Measurements from ENCODE around the gene P2RX7. TPM values are rescaled to one million over a fixed set of nuclear protein-coding genes. Genes with fewer than 3 reads are reported as not detected.

The P2RX7 gene
- total RNA-seq, 2 experiments from 2014 or later, result 3.6 to 4.7 TPM

- intact Hi-C loops (cut with micrococcal nuclease), result loop anchor here (5.0 kb wide), 1 partner anchor 78 kb away; no protein-coding TSS in a partner anchor
- Mint-ChIP-seq H3K27ac (no peak overlapping the region), H3K27me3 (peaks cover 2% of the 10 kb centered on the region), H3K36me3 (ENCODE audit: low read depth) (no peaks in the 10 kb centered on the region), H3K9me3 (no peaks in the 10 kb centered on the region), H3K4me1 (ENCODE audit: low read depth) (peaks cover 38% of the 10 kb centered on the region), H3K4me3 (no peak overlapping the region)
- TF ChIP-seq, protein P1, sequence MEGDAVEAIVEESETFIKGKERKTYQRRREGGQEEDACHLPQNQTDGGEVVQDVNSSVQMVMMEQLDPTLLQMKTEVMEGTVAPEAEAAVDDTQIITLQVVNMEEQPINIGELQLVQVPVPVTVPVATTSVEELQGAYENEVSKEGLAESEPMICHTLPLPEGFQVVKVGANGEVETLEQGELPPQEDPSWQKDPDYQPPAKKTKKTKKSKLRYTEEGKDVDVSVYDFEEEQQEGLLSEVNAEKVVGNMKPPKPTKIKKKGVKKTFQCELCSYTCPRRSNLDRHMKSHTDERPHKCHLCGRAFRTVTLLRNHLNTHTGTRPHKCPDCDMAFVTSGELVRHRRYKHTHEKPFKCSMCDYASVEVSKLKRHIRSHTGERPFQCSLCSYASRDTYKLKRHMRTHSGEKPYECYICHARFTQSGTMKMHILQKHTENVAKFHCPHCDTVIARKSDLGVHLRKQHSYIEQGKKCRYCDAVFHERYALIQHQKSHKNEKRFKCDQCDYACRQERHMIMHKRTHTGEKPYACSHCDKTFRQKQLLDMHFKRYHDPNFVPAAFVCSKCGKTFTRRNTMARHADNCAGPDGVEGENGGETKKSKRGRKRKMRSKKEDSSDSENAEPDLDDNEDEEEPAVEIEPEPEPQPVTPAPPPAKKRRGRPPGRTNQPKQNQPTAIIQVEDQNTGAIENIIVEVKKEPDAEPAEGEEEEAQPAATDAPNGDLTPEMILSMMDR (IDR thresholded peaks at IDR 0.05), result no peak
- ATAC-seq (no peak), DNase-seq (no peak)
- ChIA-PET CTCF (no interaction called here), POLR2A (no interaction called here)
These were observed 42.8 kb upstream of the P2RX7 start for GRCh38 chr12:121089813-121090430.

- TF ChIP-seq, protein P1 (IDR thresholded peaks at IDR 0.05), result no peak
These were observed 41.8 kb upstream of the P2RX7 start for GRCh38 chr12:121090586-121091514.

GRCh38 chr12:121092034-121092433 lies 40.6 kb upstream of the P2RX7 start:
- Mint-ChIP-seq H3K36me3 (ENCODE audit: low read depth) (no peaks in the 10 kb centered on the region), H3K4me3 (no peak overlapping the region), H3K27me3 (peaks cover 5% of the 10 kb centered on the region), H3K27ac (no peak overlapping the region), H3K9me3 (no peaks in the 10 kb centered on the region), H3K4me1 (ENCODE audit: low read depth) (peaks cover 51% of the 10 kb centered on the region)
- no peak for DNase-seq
- TF ChIP-seq, protein P1 (IDR thresholded peaks at IDR 0.05), result no peak
- intact Hi-C loops (cut with micrococcal nuclease), result loop anchor here (5.0 kb wide), 1 partner anchor 80 kb away; no protein-coding TSS in a partner anchor
- CTCF ChIA-PET, result interaction anchor here (1.2 to 2.5 kb wide), 2 partner anchors 31 to 132 kb away, joined by 3 to 22 read pairs; no protein-coding TSS in a partner anchor
- POLR2A ChIA-PET, result interaction anchor here (0.5 kb wide), 1 partner anchor 557 kb away, joined by 3 read pairs; a partner anchor contains a TSS
- no peak for ATAC-seq

More at GRCh38 chr12:121090586-121091514, 41.8 kb upstream of the P2RX7 start:
- Mint-ChIP-seq H3K27ac (no peak overlapping the region), H3K4me1 (ENCODE audit: low read depth) (peaks cover 47% of the 10 kb centered on the region), H3K4me3 (no peak overlapping the region), H3K27me3 (peaks cover 5% of the 10 kb centered on the region), H3K36me3 (ENCODE audit: low read depth) (no peaks in the 10 kb centered on the region), H3K9me3 (no peaks in the 10 kb centered on the region)
- DNase-seq (no peak), ATAC-seq (no peak)
- POLR2A ChIA-PET, result interaction anchor here (0.7 kb wide), 1 partner anchor 38 kb away, joined by 3 read pairs; no protein-coding TSS in a partner anchor
- intact Hi-C loops (cut with micrococcal nuclease), result loop anchor here (5.0 kb wide), 1 partner anchor 79 kb away; no protein-coding TSS in a partner anchor
- CTCF ChIA-PET, result interaction anchor here (0.8 to 1.2 kb wide), 2 partner anchors 30 to 133 kb away, joined by 3 to 4 read pairs; no protein-coding TSS in a partner anchor

- Mint-ChIP-seq H3K36me3 (ENCODE audit: low read depth) (no peaks in the 10 kb centered on the region), H3K27me3 (peaks cover 5% of the 10 kb centered on the region), H3K4me3 (no peak overlapping the region), H3K9me3 (no peaks in the 10 kb centered on the region), H3K4me1 (ENCODE audit: low read depth) (peaks cover 41% of the 10 kb centered on the region), H3K27ac (no peak overlapping the region)
- DNase-seq, result no peak
- intact Hi-C loops (cut with micrococcal nuclease), result loop anchor here (5.0 kb wide), 1 partner anchor 81 kb away; no protein-coding TSS in a partner anchor
- POLR2A ChIA-PET, result interaction anchor here (0.5 to 1.1 kb wide), 3 partner anchors 21 to 41 kb away, joined by 3 to 5 read pairs (median 4); no protein-coding TSS in a partner anchor
- TF ChIP-seq, protein P1 (IDR thresholded peaks at IDR 0.05), result no peak
- no peak for ATAC-seq
- CTCF ChIA-PET, result interaction anchor here (0.7 to 2.5 kb wide), 3 partner anchors 16 to 130 kb away, joined by 3 to 22 read pairs (median 3); no protein-coding TSS in a partner anchor
These were observed 39.2 kb upstream of the P2RX7 start for GRCh38 chr12:121093487-121093891.
